Upper lobe of left lung (tissue), 6 donors: ENCODE measurements around the gene MEIS1. TPM values are rescaled to one million over a fixed set of nuclear protein-coding genes. Genes with fewer than 3 reads are reported as not detected.

Source experiments
- ATAC-seq, 2 donors: fragments of 200-7000 bp; cut with Tn5 transposase; one replicate each; pipeline ENCODE4 v1.9.1; 2022; ENCODE audit warnings: mild to moderate bottlenecking in 2 of 2, moderate library complexity in 2 of 2; ENCODE audit not compliant: low FRiP score in 2 of 2
- DNase-seq, 2 donors: peaks; one replicate each; pipeline ENCODE4 v3.0.0-alpha.2; 2019 to 2020
- H3K27ac ChIP-seq, 4 donors: fragments of 200-600 bp; sonication (generic); one replicate each; pipeline ENCODE4 v1.5.1; 2016 to 2019
- H3K27me3 ChIP-seq, 4 donors: fragments of 200-600 bp; sonication (generic); one replicate each; pipeline ENCODE4 v1.5.1; 2017 to 2019
- H3K36me3 ChIP-seq, 4 donors: fragments of 200-600 bp; sonication (generic); one replicate each; pipeline ENCODE4 v1.5.1; 2016 to 2019
- H3K4me1 ChIP-seq, 4 donors: fragments of 200-600 bp; sonication (generic); one replicate each; pipeline ENCODE4 v1.5.1; 2018 to 2019
- H3K4me3 ChIP-seq, 4 donors: fragments of 200-600 bp; sonication (generic); one replicate each; pipeline ENCODE4 v1.5.1; 2017 to 2019; ENCODE audit warnings: mild to moderate bottlenecking in 2 of 4, moderate library complexity in 1 of 4
- H3K9me3 ChIP-seq, 4 donors: fragments of 200-600 bp; sonication (generic); one replicate each; pipeline ENCODE4 v1.5.1; 2018 to 2019
- EP300 ChIP-seq, 4 donors: sonication (generic); formaldehyde crosslinking; IDR thresholded peaks; one replicate each; pipeline ENCODE4 v1.5.1; 2017; ENCODE audit warnings: antibody characterized with exemption in 4 of 4, control low read depth in 2 of 4
- POLR2A ChIP-seq, 4 donors: fragments of 450-650 bp; IDR thresholded peaks; one replicate each; pipeline ENCODE4 v1.5.1; 2016 to 2017; ENCODE audit warnings: antibody characterized with exemption in 4 of 4, mild to moderate bottlenecking in 2 of 4
- POLR2AphosphoS5 ChIP-seq, 2 donors: sonication (generic); formaldehyde crosslinking; IDR thresholded peaks; one replicate each; pipeline ENCODE4 v1.5.1; 2017; ENCODE audit warnings: antibody characterized with exemption in 2 of 2
- WGBS, 2 donors: methylation state at CpG; one replicate each; pipeline ENCODE4 v1.1.5; 2017 to 2018; 5-methylcytosine and 5-hydroxymethylcytosine counted together
- total RNA-seq, 6 donors: library from RNA; depleted of rRNA in 4 of 6; stranded (reverse); fragments of >200 nt in 4 of 6; gene quantifications; one replicate each; pipeline versions ENCODE4 v1.1.0 to v1.2.1, GENCODE V29; 2016 to 2021
- TF ChIP-seq, protein P1 (sequence below), 6 experiments: fragments of 450-650 bp in 4 of 6; fragments of 200-600 bp in 2 of 6; sonication (generic) in 2 of 6; IDR thresholded peaks; one replicate each; pipeline ENCODE4 v1.5.1; 2016 to 2019; ENCODE audit warnings: antibody characterized with exemption in 6 of 6
- donor health status: DM: no; HTN: no; CAD: no; lungs with moderate emphysema.
- donor health status: DM: no; HTN: yes; CAD: no; lungs with severe emphysema.

Gene MEIS1
- total RNA-seq, 6 donors from 2014 or later = 23.1 to 43.9 (median 30.0) TPM

DNA sequence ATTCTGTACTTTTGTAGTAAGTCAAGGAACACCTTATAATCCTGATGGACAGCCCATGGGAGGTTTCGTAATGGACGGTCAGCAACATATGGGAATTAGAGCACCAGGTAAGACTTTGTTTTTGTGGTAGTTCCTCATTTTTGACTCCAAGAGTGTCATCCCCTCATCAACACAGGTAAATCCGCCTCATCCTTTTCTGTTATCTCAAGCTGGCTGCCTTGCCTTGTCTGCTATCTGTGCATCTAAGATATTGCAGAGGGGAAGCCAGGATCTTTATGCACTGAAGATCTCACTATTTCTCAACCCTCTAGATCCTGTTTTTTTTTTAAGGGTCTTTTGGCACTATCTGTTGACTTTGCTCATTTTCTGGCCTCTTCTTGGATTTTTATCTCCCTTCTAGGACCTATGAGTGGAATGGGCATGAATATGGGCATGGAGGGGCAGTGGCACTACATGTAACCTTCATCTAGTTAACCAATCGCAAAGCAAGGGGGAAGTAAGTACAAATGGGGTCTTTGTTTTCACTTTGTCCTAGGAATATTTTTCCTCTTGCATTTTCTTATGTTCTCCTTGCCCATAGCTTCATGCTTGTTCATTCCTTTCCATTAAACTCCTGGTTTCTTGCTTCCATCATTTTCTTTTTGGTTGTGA lies 133.8 kb downstream of the MEIS1 start:
- Histone ChIP-seq H3K27me3 (peaks cover 0 to 4% (median 0%) of the 10 kb centered on the region in 4 donors), H3K9me3 (no peaks in the 10 kb centered on the region), H3K4me3 (no peak overlapping the region), H3K4me1 (peaks cover 4 to 19% (median 13%) of the 10 kb centered on the region in 4 donors), H3K27ac (no peak overlapping the region), H3K36me3 (peaks cover 0 to 21% (median 0%) of the 10 kb centered on the region in 4 donors)
- DNase-seq = no peak
- TF ChIP-seq POLR2AphosphoS5 (IDR thresholded peaks at IDR 0.05) (no peak), POLR2A (IDR thresholded peaks at IDR 0.05) (no peak), EP300 (IDR thresholded peaks at IDR 0.05) (no peak)
- TF ChIP-seq, protein P1, sequence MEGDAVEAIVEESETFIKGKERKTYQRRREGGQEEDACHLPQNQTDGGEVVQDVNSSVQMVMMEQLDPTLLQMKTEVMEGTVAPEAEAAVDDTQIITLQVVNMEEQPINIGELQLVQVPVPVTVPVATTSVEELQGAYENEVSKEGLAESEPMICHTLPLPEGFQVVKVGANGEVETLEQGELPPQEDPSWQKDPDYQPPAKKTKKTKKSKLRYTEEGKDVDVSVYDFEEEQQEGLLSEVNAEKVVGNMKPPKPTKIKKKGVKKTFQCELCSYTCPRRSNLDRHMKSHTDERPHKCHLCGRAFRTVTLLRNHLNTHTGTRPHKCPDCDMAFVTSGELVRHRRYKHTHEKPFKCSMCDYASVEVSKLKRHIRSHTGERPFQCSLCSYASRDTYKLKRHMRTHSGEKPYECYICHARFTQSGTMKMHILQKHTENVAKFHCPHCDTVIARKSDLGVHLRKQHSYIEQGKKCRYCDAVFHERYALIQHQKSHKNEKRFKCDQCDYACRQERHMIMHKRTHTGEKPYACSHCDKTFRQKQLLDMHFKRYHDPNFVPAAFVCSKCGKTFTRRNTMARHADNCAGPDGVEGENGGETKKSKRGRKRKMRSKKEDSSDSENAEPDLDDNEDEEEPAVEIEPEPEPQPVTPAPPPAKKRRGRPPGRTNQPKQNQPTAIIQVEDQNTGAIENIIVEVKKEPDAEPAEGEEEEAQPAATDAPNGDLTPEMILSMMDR (IDR thresholded peaks at IDR 0.05) = no peak
- WGBS, 2 donors = 77 to 86% methylated on average over 4 of the region's 4 CpGs
- ATAC-seq = no peak

DNA sequence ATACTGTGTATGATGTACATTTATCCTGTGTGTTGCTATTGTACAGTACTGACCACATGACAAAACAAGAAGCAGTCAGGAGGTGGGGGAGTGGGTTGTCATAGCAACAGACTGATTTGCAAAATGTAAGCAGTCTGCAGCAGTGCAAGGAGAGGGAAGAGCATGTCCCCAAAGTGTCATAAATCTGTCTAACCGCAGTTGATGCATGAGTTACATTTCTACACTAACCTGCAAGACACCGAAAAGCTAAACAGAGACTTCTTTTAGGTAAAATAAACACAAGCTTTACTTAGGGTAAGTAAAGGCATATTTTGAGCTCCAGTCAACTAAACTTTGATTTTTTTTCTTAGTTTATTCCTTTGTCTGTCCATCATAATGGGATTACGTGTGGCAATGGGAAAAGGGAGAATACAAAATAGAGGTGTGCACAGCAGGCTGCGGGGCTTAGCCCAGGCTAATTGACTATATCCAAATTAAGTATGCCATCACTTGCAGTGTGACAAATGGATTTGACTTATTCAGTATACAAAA lies 134.5 kb downstream of the MEIS1 start:
- TF ChIP-seq EP300 (IDR thresholded peaks at IDR 0.05) (no peak), POLR2A (IDR thresholded peaks at IDR 0.05) (no peak), POLR2AphosphoS5 (IDR thresholded peaks at IDR 0.05) (no peak)
- TF ChIP-seq, protein P1 (IDR thresholded peaks at IDR 0.05) = no peak
- Histone ChIP-seq H3K4me3 (no peak overlapping the region), H3K27me3 (peaks cover 0 to 7% (median 0%) of the 10 kb centered on the region in 4 donors), H3K9me3 (no peaks in the 10 kb centered on the region), H3K4me1 (peaks cover 7 to 22% (median 15%) of the 10 kb centered on the region in 4 donors), H3K36me3 (peaks cover 0 to 21% (median 0%) of the 10 kb centered on the region in 4 donors), H3K27ac (no peak overlapping the region)
- ATAC-seq (peak in 1 of 2 donors; percentile 57), DNase-seq (no peak)
- 66 to 70% methylated on average over 4 of the region's 4 CpGs for WGBS, 2 donors

DNA sequence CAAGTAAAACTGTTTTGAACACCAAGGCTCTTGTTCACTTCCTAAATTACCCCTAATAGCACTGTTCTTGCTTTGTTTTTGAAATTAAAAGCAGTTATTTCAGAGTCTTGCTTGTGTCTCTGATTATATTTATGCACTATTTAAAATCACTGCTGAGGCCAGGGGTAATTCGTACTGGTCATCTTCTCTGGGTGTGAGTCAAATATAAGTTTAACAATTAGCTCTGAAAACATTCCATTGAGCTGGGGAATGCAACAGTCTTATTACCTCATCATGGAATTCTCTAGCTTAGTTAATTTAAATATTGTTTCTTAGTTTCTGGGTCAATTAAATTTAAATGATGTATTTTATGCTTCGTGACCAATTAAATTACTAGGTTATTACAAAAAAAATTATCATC lies 135.0 kb downstream of the MEIS1 start:
- peaks cover 0 to 7% (median 0%) of the 10 kb centered on the region in 4 donors for H3K27me3 ChIP-seq
- H3K27ac ChIP-seq = peak overlapping the region in 1 of 4 donors; percentile 12
- DNase-seq = no peak
- H3K36me3 ChIP-seq = peaks cover 0 to 21% (median 0%) of the 10 kb centered on the region in 4 donors
- H3K9me3 ChIP-seq = no peaks in the 10 kb centered on the region
- H3K4me1 ChIP-seq = peaks cover 7 to 22% (median 16%) of the 10 kb centered on the region in 4 donors
- no peak overlapping the region for H3K4me3 ChIP-seq
- ATAC-seq = no peak
- WGBS, 2 donors = 71 to 80% methylated on average over 2 of the region's 2 CpGs
- TF ChIP-seq POLR2AphosphoS5 (IDR thresholded peaks at IDR 0.05) (no peak), POLR2A (IDR thresholded peaks at IDR 0.05) (no peak), EP300 (IDR thresholded peaks at IDR 0.05) (no peak)
- TF ChIP-seq, protein P1 (IDR thresholded peaks at IDR 0.05) = no peak

DNA sequence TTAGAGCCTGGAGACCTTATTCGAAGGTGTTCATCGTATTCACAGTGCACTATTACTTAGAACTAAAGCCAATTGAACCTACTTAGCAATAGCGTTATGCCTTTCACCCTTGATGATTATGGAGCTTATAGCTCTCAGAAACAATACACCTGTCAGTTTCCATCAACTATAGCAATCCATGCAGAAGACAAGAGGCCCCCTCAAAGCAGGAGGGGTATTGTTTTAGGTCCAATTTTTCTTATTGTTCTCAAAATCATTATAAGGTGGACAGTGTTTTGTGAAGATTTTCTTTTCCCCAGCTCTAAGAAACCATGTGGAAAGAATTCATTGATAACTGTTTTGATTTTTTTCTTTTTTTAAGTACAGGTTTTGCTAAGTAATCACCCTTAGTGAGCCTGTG lies 135.5 kb downstream of the MEIS1 start:
- ATAC-seq = no peak
- peaks cover 0 to 21% (median 0%) of the 10 kb centered on the region in 4 donors for H3K36me3 ChIP-seq
- peaks cover 0 to 8% (median 0%) of the 10 kb centered on the region in 4 donors for H3K27me3 ChIP-seq
- no peaks in the 10 kb centered on the region for H3K9me3 ChIP-seq
- no peak for DNase-seq
- TF ChIP-seq POLR2A (IDR thresholded peaks at IDR 0.05) (no peak), POLR2AphosphoS5 (IDR thresholded peaks at IDR 0.05) (no peak), EP300 (IDR thresholded peaks at IDR 0.05) (no peak)
- TF ChIP-seq, protein P1 (IDR thresholded peaks at IDR 0.05) = no peak
- peak overlapping the region in 1 of 4 donors; percentile 12 for H3K27ac ChIP-seq
- peaks cover 10 to 25% (median 18%) of the 10 kb centered on the region in 4 donors for H3K4me1 ChIP-seq
- WGBS, 2 donors = 92 to 99% methylated on average over 3 of the region's 3 CpGs
- H3K4me3 ChIP-seq = no peak overlapping the region
